Activated naive CD8-positive, alpha-beta T cell treated with anti-CD3 and anti-CD28 coated beads, Interleukin-2, amount 50 U/mL, for 24 hours (primary cell): ENCODE results near the gene TBCK.
A peak's percentile ranks its signal among the peaks of the same experiment; 100 is the strongest.

Source experiments
- ATAC-seq: fragments of 150-1000 bp; cut with Tn5 transposase; one replicate; pipeline ENCODE4 v1.10.0; 2021
- DNase-seq: peaks from one replicate; pipeline ENCODE4 v3.0.0; 2021
- H3K27ac Mint-ChIP-seq: one replicate; pipeline ENCODE4 v1.8.0; 2021; ENCODE audit warnings: mild to moderate bottlenecking, mixed read lengths
- H3K27me3 Mint-ChIP-seq: one replicate; pipeline ENCODE4 v1.8.0; 2021; ENCODE audit warnings: mixed read lengths
- H3K36me3 Mint-ChIP-seq: one replicate; pipeline ENCODE4 v1.8.0; 2021; ENCODE audit warnings: low read depth, mixed read lengths
- H3K4me1 Mint-ChIP-seq: one replicate; pipeline ENCODE4 v1.8.0; 2021; ENCODE audit warnings: mixed read lengths
- H3K4me3 Mint-ChIP-seq: one replicate; pipeline ENCODE4 v1.8.0; 2021; ENCODE audit warnings: mild to moderate bottlenecking, moderate library complexity, mixed read lengths
- H3K9me3 Mint-ChIP-seq: one replicate; pipeline ENCODE4 v1.8.0; 2021; ENCODE audit warnings: mixed read lengths

Gene TBCK

DNA sequence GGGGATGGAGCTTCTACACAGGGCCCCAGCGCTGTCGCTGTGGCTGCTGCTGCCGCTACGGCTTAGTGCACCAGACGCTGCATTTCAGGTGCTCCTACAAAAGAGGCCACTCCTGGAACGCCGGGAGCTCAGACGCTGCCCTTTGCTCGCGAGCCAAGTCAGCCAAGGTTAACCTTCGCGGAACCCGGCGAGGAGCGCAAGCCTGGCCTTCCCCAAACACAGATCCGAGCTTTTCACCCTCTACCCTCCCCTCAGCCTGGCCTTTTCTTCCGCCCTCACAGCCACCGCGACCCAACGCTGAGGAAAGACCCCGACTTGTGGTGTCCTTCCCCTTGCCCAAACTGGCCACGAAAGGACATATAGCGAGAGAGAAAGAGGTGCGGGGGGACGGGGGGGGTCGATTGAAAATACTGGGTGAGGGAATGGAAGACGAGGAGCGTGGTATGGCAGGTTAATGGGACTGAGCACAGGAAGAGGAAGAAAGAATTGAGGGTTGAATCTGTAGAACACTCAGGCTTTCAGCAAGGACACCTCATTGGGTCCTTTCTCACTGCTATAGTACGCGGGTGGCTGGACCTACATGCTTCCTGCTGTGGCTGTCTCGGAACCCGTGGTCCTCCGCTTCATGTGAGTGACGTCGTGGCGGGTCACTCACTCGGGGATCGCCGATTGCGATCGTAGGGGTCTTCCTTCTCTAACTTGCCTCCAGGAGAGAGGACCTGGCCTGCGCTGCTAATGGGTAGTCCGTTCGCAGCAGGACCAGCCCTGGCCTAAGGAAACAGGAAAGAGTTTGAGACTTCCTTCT lies at the start of gene TBCK, which contains the start of gene AIMP1:
Gene TBCK, minus strand, starts transcription at position 242 of the 805 bp plus-strand sequence. CDS start 7,249 bp downstream, outside the sequence.
Gene AIMP1, plus strand, starts transcription at position 583 of the 805 bp plus-strand sequence. CDS start 8,460 bp downstream, outside the sequence.
- Mint-ChIP-seq H3K4me3 (no peak within 1 kb of the TSS), H3K27me3 (no peaks in the 10 kb centered on the region), H3K4me1 (peaks cover 39% of the 10 kb centered on the region), H3K36me3 (peaks cover 26% of the 10 kb centered on the region), H3K27ac (no peak within 1 kb of the TSS), H3K9me3 (no peaks in the 10 kb centered on the region)
- ATAC-seq (peak; percentile 86), DNase-seq (peak; percentile 83)

GRCh38 chr4:106365613-106366012 lies 49.6 kb upstream of the TBCK start:
- DNase-seq (no peak), ATAC-seq (peak; percentile 43)
- peaks cover 2% of the 10 kb centered on the region for H3K4me1 Mint-ChIP-seq
- H3K27ac Mint-ChIP-seq, result no peak overlapping the region
- H3K36me3 Mint-ChIP-seq, result no peaks in the 10 kb centered on the region
- H3K4me3 Mint-ChIP-seq, result no peak overlapping the region
- peaks cover 13% of the 10 kb centered on the region for H3K27me3 Mint-ChIP-seq
- H3K9me3 Mint-ChIP-seq, result no peaks in the 10 kb centered on the region

DNA sequence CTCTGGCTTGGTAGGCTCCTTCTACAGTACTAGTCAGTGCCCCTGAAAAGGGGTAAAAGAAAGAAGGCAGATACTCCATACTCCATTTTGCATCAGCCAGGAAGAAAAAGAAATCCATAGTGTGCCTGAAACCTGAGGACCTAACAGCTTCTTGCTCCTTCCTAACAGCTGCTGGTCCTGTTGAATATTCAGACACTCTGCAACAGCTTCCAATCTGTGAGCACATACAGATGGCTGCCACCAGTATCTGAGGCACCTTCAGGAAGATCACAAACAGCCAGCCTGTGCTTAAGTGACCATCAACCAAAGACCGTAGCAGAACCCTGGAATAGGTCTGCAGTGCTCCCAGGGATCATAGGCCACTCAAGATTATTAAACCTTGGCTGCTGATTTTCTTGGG lies 48.3 kb upstream of the TBCK start:
- peaks cover 6% of the 10 kb centered on the region for H3K27me3 Mint-ChIP-seq
- H3K9me3 Mint-ChIP-seq, result no peaks in the 10 kb centered on the region
- no peaks in the 10 kb centered on the region for H3K36me3 Mint-ChIP-seq
- no peak overlapping the region for H3K27ac Mint-ChIP-seq
- no peak overlapping the region for H3K4me3 Mint-ChIP-seq
- peaks cover under 1% of the 10 kb centered on the region for H3K4me1 Mint-ChIP-seq
- ATAC-seq (no peak), DNase-seq (no peak)

GRCh38 chr4:106362086-106362825 lies 46.2 kb upstream of the TBCK start:
- Mint-ChIP-seq H3K27me3 (peaks cover 2% of the 10 kb centered on the region), H3K9me3 (no peaks in the 10 kb centered on the region), H3K36me3 (no peaks in the 10 kb centered on the region), H3K4me1 (peaks cover 3% of the 10 kb centered on the region), H3K27ac (no peak overlapping the region), H3K4me3 (no peak overlapping the region)
- DNase-seq (no peak), ATAC-seq (no peak)

DNA sequence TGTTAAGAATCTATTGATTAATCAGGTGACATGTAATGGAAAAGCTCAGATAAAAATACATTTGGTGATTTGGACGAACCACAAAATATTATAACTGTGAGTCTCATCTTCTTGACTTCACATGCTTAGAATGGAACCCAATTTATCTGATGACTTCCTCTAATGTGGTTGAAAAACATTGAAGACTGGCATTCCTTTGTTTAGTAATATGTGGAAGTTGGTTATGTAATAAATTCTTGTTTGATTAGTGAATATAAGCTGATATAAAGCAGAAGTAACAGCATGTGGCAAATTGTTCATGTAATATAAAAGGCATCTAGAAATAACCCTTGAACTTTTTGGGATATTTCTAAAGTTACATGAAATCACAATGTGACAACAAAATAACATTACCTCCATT lies 42.9 kb upstream of the TBCK start:
- DNase-seq, result no peak
- Mint-ChIP-seq H3K36me3 (no peaks in the 10 kb centered on the region), H3K27ac (no peak overlapping the region), H3K27me3 (peaks cover under 1% of the 10 kb centered on the region), H3K4me1 (peaks cover 3% of the 10 kb centered on the region), H3K9me3 (no peaks in the 10 kb centered on the region), H3K4me3 (no peak overlapping the region)
- no peak for ATAC-seq

DNA sequence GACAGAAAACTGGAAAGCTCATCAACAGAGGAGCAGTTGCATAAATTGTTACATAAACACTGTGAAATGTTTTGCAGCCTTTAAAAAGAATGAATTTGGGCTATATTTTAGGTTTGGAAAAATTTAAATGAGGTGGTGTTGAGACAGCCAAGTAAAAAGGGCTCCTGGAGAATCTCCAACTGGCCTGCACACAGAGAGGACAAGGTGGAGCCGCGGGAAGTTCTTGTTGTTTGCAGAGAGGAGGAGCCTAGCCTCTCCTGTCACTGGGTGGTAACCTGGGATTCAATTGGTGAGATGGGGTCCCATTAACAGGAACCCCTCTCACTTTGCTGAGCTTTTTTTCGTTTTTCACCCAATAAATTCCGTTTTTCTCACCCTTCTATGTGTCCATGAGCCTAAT lies 39.2 kb upstream of the TBCK start:
- DNase-seq (no peak), ATAC-seq (no peak)
- no peak overlapping the region for H3K27ac Mint-ChIP-seq
- H3K4me3 Mint-ChIP-seq, result no peak overlapping the region
- H3K4me1 Mint-ChIP-seq, result peaks cover 3% of the 10 kb centered on the region
- no peaks in the 10 kb centered on the region for H3K27me3 Mint-ChIP-seq
- peaks cover 5% of the 10 kb centered on the region for H3K36me3 Mint-ChIP-seq
- no peaks in the 10 kb centered on the region for H3K9me3 Mint-ChIP-seq

DNA sequence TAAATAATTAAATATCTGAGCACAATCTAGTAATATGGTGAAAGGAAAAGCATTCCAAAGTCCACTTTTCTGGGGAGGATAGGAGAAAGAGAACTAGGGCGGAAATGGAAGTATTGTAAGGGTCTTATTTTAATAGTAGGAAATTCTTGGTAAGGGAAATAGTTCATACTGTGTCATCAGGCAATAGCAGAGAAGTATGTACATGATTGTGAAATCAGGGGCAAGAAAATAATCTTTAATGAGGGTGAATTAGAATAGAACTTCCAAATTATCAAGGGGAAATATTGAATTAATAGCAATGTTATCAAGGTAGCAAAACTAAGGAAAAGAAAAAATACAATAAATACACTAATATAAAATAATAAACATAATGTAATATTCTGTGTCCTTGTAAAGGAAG lies 37.8 kb upstream of the TBCK start:
- ATAC-seq, result no peak
- H3K4me3 Mint-ChIP-seq, result no peak overlapping the region

GRCh38 chr4:106351016-106351415 lies 35.0 kb upstream of the TBCK start:
- no peaks in the 10 kb centered on the region for H3K4me1 Mint-ChIP-seq
- no peak for DNase-seq
- no peak for ATAC-seq
- no peak overlapping the region for H3K4me3 Mint-ChIP-seq
- no peaks in the 10 kb centered on the region for H3K27me3 Mint-ChIP-seq
- no peaks in the 10 kb centered on the region for H3K9me3 Mint-ChIP-seq
- H3K27ac Mint-ChIP-seq, result no peak overlapping the region
- peaks cover 24% of the 10 kb centered on the region for H3K36me3 Mint-ChIP-seq

More for the DNA sequence above, 37.8 kb upstream of the TBCK start:
- Mint-ChIP-seq H3K4me1 (peaks cover 3% of the 10 kb centered on the region), H3K27me3 (no peaks in the 10 kb centered on the region), H3K27ac (no peak overlapping the region), H3K9me3 (no peaks in the 10 kb centered on the region), H3K36me3 (peaks cover 12% of the 10 kb centered on the region)
- no peak for DNase-seq

DNA sequence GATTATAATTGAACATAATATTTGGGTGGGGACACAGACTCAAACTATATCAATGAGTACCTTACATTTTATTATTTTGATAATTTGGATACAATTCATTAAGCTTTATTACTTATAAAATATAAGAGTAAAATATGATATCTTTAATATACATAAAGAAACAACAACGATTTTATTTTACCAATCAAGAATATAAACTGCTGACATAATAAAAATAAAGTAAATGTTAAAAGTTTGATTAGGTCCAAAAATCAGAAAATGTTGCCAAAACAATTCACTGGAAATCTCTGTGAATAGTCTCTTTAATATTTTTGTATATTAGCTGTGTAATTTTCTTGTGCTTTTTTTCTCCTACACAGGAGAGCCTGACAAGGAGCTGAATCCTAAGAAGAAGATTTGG lies 31.2 kb upstream of the TBCK start:
- H3K36me3 Mint-ChIP-seq, result peaks cover 42% of the 10 kb centered on the region
- DNase-seq (no peak), ATAC-seq (no peak)
- H3K27ac Mint-ChIP-seq, result no peak overlapping the region
- H3K27me3 Mint-ChIP-seq, result no peaks in the 10 kb centered on the region
- H3K9me3 Mint-ChIP-seq, result no peaks in the 10 kb centered on the region
- no peak overlapping the region for H3K4me3 Mint-ChIP-seq
- peaks cover 5% of the 10 kb centered on the region for H3K4me1 Mint-ChIP-seq

GRCh38 chr4:106344647-106344970 lies 28.6 kb upstream of the TBCK start:
- Mint-ChIP-seq H3K27ac (no peak overlapping the region), H3K9me3 (peaks cover 12% of the 10 kb centered on the region), H3K27me3 (no peaks in the 10 kb centered on the region), H3K4me3 (no peak overlapping the region), H3K36me3 (peaks cover 60% of the 10 kb centered on the region), H3K4me1 (peaks cover 25% of the 10 kb centered on the region)
- ATAC-seq (no peak), DNase-seq (no peak)

DNA sequence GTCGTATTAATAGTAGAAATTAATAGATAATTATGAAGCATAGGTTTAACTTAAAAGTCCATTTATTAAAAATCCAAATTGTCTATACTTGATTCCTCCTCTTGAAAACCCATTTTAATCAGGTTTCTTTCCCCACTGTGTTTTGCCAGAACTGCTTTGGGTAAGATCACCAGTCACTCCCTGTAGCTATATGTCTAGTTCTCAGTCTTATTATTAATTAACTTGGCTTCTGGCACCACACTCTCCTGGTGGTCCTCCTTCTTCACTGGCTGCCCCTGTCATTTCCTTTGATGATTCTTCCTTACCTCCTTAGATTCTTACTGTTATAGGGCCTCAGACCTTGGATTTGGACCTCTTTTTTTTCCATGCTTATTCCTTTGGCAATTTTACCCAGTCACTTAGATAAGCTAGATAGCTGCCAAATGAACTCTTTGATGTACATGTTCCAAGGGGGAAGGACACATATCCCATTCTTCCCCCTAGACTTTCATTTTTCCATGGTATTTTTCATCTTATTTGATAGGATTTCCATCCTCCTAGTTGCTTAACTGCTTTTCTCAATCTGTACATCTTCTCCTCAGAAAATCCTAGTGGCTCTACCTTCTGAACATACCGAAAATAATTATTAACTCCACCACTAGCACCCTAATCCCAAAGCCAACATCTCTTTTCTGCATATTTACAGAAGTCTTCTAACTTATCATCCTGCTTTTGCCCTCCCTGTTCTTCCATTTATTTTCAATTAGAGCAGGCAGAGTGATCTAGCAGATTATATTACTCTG lies 28.0 kb upstream of the TBCK start:
- Mint-ChIP-seq H3K27ac (no peak overlapping the region), H3K4me3 (no peak overlapping the region), H3K4me1 (peaks cover 30% of the 10 kb centered on the region), H3K27me3 (no peaks in the 10 kb centered on the region), H3K9me3 (peaks cover 12% of the 10 kb centered on the region), H3K36me3 (peaks cover 60% of the 10 kb centered on the region)
- no peak for ATAC-seq
- no peak for DNase-seq

DNA sequence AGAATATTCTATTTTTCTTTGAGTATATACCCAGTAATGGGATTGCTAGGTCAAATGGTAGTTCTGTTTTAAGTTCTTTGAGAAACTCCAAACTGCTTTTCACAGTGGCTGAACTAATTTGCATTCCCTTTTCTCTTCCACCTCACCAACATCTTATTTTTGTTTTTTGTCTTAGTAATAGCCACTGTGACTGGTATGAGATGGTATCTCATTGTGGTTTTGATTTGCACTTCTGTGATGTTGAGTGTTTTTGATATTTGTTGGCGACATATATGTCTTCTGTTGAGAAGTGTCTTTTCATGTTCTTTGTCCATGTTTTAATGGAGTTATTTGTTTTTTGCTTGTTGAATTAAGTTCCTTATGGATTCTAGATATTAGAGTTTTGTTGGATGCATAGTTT lies 24.8 kb upstream of the TBCK start:
- H3K27ac Mint-ChIP-seq, result no peak overlapping the region
- peak; percentile 46 for ATAC-seq

GRCh38 chr4:106339431-106339830 lies 23.4 kb upstream of the TBCK start:
- H3K9me3 Mint-ChIP-seq, result peaks cover 27% of the 10 kb centered on the region
- DNase-seq (no peak), ATAC-seq (no peak)
- peaks cover 39% of the 10 kb centered on the region for H3K4me1 Mint-ChIP-seq
- H3K27me3 Mint-ChIP-seq, result no peaks in the 10 kb centered on the region
- no peak overlapping the region for H3K4me3 Mint-ChIP-seq
- peaks cover 84% of the 10 kb centered on the region for H3K36me3 Mint-ChIP-seq
- H3K27ac Mint-ChIP-seq, result no peak overlapping the region

More for the DNA sequence above, 24.8 kb upstream of the TBCK start:
- Mint-ChIP-seq H3K9me3 (peaks cover 27% of the 10 kb centered on the region), H3K36me3 (peaks cover 76% of the 10 kb centered on the region), H3K4me3 (no peak overlapping the region), H3K27me3 (no peaks in the 10 kb centered on the region), H3K4me1 (peaks cover 36% of the 10 kb centered on the region)
- no peak for DNase-seq

GRCh38 chr4:106338671-106339070 lies 22.7 kb upstream of the TBCK start:
- Mint-ChIP-seq H3K27me3 (no peaks in the 10 kb centered on the region), H3K4me3 (no peak overlapping the region), H3K9me3 (peaks cover 27% of the 10 kb centered on the region), H3K27ac (no peak overlapping the region), H3K36me3 (peaks cover 85% of the 10 kb centered on the region), H3K4me1 (peaks cover 39% of the 10 kb centered on the region)
- no peak for ATAC-seq
- DNase-seq, result no peak
